GM12892 (cell line): ENCODE results near the gene GALNT16.

Source experiments
- POLR2A ChIP-seq: IDR thresholded peaks from 2 replicates; pipeline ENCODE4 v1.6.1; 2011; ENCODE audit warnings: low read depth, low read length, control low read depth
- POLR2AphosphoS5 ChIP-seq: IDR thresholded peaks from 2 replicates; pipeline ENCODE4 v1.6.1; 2011; ENCODE audit warnings: low read depth, low read length, control low read depth

GRCh38 chr14:69318901-69319475 is 59.0 kb downstream of the GALNT16 start:
- no peak for TF ChIP-seq POLR2AphosphoS5
- no peak for TF ChIP-seq POLR2A
